GM10266 (cell line): ENCODE measurements around the gene SYMPK.
"Not testable (repeated sequence)": the region's sequence is repeated elsewhere in the genome, so short reads cannot be mapped to it uniquely, and the experiment has no call there.

Experiments
- DNase-seq: peaks from one replicate; pipeline ENCODE4 v3.0.0; 2012; ENCODE audit errors: extremely low spot score
- TF ChIP-seq, protein P1 (sequence below): IDR thresholded peaks from 2 replicates; pipeline ENCODE4 v1.5.1; 2012; ENCODE audit warnings: mild to moderate bottlenecking, low read depth; ENCODE audit not compliant: control insufficient read depth, insufficient read depth; ENCODE audit errors: missing control alignments

The SYMPK gene

DNA sequence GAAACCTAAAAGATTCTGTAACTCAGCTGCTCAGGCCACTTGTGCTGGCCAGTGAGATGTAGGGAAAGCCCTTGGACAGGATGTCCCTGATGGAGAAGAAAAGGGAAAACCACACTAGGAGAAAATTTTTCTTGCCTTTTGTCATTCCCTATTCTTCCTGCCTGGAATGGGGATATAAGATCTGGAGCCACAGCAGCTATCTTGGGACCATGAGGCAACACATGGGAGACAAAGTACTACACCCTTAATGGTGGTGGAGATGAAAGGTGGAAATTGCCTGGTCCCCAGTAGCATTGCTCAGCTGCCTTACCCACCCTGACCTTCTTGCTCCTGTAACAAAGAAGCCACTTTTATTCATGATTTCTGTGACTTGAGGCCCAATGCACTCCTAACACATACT lies 57.2 kb downstream of the SYMPK start:
- DNase-seq = no peak
- TF ChIP-seq, protein P1, sequence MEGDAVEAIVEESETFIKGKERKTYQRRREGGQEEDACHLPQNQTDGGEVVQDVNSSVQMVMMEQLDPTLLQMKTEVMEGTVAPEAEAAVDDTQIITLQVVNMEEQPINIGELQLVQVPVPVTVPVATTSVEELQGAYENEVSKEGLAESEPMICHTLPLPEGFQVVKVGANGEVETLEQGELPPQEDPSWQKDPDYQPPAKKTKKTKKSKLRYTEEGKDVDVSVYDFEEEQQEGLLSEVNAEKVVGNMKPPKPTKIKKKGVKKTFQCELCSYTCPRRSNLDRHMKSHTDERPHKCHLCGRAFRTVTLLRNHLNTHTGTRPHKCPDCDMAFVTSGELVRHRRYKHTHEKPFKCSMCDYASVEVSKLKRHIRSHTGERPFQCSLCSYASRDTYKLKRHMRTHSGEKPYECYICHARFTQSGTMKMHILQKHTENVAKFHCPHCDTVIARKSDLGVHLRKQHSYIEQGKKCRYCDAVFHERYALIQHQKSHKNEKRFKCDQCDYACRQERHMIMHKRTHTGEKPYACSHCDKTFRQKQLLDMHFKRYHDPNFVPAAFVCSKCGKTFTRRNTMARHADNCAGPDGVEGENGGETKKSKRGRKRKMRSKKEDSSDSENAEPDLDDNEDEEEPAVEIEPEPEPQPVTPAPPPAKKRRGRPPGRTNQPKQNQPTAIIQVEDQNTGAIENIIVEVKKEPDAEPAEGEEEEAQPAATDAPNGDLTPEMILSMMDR = no peak

DNA sequence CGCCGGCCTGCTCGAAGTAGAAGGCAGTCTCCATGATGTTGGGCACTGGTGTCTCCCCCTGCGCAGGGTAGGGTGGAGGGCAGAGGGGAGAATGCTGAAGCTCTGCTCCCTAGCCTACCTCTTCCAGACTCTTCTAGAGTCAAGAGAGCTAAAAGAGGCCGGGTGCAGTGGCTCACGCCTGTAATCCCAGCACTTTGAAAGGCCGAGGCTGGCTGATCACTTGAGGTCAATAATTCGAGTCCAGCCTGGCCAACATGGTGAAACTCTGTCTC lies 58.1 kb downstream of the SYMPK start:
- no peak for DNase-seq
- TF ChIP-seq, protein P1 = no peak

DNA sequence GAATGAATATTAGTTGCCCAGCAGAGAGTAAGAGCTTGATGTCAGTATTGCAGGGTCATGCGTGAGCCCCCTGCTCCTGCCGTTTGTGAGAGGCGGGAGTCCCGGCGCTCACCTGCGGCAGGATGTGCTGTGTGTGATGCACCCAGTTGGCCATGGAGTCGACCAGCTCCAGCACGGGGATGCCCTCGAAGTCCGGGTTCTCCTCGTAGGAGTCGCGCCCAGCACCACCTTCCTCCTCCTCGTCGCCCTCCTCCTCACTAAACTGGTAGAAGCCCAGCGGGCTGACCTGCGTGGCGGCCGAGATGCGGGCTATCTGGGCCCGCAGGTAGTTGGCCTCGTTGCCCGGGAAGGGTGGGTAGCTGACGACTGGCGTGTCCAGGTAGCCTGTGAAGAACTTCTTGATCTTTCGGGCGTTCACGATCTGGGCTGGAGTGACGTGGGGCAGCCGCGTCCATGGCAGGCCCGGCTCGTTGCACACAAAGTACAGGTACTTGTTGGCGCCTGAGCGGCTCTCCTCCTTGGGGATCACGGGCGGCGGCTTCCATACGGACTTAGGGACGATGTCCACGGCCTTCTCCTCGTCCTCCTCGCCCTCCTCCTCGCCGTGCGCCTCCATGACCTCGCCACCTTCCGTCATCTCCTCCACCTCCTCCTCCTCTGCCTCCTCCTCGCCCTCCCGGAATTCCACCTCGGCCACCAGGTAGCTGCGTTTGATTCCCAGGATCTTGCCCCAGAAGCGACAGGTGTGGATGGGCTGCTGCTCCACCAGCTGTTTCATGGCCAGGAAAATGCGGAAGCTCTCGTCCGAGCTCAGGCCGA lies 58.6 kb downstream of the SYMPK start:
- TF ChIP-seq, protein P1 = no peak

DNA sequence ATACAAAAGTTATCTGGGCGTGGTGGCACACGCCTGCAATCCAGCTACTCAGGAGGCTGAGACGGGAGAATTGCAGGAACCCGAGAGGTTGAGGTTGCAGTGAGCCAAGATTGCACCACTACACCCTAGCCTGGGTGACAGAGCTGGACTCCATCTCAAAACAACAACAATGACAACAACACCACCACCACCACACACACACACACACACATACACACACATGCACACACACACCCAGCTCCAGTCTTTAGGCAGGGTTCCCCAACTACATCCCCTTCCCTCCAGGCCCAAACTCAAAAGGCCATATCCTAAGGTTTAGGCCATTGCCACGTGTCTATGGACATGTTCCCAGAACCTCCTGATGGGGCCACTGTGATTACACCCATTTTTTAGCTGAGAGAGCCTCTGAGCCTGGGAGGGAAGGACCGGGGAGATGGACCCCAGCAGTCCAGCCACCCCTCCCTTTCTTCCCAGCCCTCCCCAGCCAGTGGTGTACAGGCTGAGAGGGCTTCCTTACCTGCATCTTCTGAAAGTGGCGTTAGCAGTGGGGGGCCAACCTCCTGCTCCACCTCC lies 61.3 kb downstream of the SYMPK start:
- no peak for DNase-seq
- TF ChIP-seq, protein P1 = no peak

More for the DNA sequence above, 58.6 kb downstream of the SYMPK start:
- no peak for DNase-seq

DNA sequence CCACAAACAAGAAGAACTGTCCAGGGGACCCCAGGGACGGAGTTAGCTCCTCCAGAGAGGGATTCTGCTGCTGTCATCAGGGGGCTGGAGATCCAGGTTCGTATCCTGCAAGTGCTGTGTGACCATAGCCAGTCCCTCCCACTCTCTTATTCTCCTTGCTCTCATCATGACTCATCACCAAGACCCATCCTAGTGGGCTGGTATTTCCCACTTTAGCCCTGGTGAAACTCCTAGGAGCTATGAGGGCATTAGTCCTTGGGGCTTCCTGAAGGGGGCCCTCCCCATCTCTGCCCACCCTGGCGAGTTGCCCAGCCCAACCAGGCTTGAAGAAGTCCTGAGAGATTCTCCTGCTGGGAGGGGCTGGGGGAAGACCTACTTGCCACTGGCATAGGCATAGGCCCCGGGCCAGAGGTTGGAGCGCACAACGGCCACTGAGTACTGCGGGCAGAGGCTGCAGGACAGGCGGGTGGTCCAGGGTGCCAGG lies 62.8 kb downstream of the SYMPK start:
- no peak for DNase-seq
- TF ChIP-seq, protein P1 = no peak

DNA sequence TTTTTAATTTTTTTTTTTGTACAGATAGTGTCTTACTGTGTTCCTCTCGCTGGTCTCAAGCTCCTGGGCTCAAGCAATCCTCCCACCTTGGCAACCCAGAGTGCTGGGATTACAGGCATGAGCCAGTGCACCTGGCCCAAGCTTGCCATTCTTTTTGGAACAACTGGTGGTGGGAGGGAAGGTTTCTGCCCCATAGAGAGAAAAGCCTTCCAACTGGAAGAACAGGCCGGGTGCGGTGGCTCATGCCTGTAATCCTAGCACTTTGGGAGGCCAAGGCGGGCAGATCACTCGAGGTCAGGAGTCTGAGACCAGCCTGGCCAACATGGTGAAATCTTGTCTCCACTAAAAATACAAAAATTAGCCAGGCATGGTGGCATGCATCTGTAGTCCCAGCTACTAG lies 63.4 kb downstream of the SYMPK start:
- not testable (repeated sequence) for DNase-seq

DNA sequence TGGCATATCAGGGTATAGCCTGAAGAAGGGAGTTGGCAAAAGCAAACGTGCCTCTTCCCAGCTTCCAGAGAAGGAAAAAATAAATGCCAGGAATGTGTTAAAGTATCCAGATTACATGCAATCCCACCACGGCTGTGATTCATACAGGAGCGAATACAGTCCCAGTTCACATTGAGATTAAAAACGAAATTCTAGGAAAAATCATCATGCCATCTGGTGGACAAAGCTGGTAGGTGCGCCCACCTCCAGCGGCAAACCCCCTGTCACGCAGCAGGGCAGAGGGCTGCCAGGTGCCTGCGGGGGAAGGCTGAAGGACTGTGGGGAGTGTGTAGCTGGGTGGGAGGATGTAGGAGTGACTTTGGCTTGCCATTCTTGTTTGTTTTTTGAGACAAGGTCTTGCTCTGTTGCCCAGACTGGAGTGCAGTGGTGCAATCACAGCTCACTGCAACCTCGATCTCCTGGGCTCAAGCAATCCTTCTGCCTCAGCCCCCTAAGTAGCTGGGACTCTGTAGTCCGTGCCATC lies 63.9 kb downstream of the SYMPK start:
- peak; percentile 79 for DNase-seq
- TF ChIP-seq, protein P1 = peak; percentile 81

DNA sequence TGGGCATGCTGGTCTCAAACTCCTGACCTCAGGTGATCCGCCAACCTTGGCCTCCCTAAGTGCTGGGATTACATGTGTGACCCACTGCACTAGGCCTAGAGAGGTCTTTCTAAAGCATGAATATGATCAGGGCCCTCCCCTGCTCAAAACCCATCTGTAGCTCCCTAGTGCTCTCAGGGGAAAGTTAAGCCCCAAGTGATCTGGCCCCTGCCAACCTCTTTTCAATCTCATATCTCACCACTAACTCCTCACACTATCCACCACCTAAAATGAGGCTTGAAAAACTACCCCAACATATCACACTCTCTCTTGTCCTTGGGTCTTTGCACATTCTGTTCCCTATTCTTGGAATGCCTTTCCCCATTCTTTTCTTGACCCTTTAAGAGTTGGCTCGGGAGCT lies 68.3 kb downstream of the SYMPK start:
- DNase-seq = no peak
- TF ChIP-seq, protein P1 = no peak
